Smooth muscle cell (in vitro differentiated cells): Measurements from ENCODE around the gene GARNL3. TPM values are rescaled to one million over a fixed set of nuclear protein-coding genes. Genes with fewer than 3 reads are reported as not detected.

ENCODE experiments used
- DNase-seq: peaks from one replicate; lab custom pipeline; 2025; ENCODE audit not compliant: unreplicated experiment; lab: John Stamatoyannopoulos, UW
- H2AFZ ChIP-seq: fragments of 200-600 bp; sonication (generic); 2 replicates; pipeline ENCODE4 v1.6.0; 2016; ENCODE audit warnings: antibody characterized with exemption, low read depth, mild to moderate bottlenecking
- H3F3A ChIP-seq: fragments of 200-600 bp; sonication (generic); 2 replicates; pipeline ENCODE4 v1.6.0; 2017; ENCODE audit warnings: antibody characterized with exemption, low read depth
- H3K27ac ChIP-seq: fragments of 200-600 bp; sonication (generic); 2 replicates; pipeline ENCODE4 v1.5.1; 2016; ENCODE audit warnings: low read depth, mild to moderate bottlenecking
- H3K27me3 ChIP-seq: fragments of 200-600 bp; sonication (generic); 2 replicates; pipeline ENCODE4 v1.6.1; 2016; ENCODE audit warnings: low read depth, mild to moderate bottlenecking
- H3K36me3 ChIP-seq: fragments of 200-600 bp; sonication (generic); 2 replicates; pipeline ENCODE4 v1.5.1; 2016; ENCODE audit warnings: low read depth
- H3K4me1 ChIP-seq: fragments of 200-600 bp; sonication (generic); 2 replicates; pipeline ENCODE4 v1.5.1; 2016; ENCODE audit warnings: low read depth
- H3K4me2 ChIP-seq: fragments of 200-600 bp; sonication (generic); 2 replicates; pipeline ENCODE4 v1.6.0; 2016; ENCODE audit warnings: mild to moderate bottlenecking
- H3K4me3 ChIP-seq: fragments of 200-600 bp; sonication (generic); 2 replicates; pipeline ENCODE4 v1.5.1; 2016; ENCODE audit warnings: mild to moderate bottlenecking
- H3K79me2 ChIP-seq: fragments of 200-600 bp; sonication (generic); 2 replicates; pipeline ENCODE4 v1.6.0; 2016; ENCODE audit warnings: low read depth, mild to moderate bottlenecking
- H3K9ac ChIP-seq: fragments of 200-600 bp; sonication (generic); 2 replicates; pipeline ENCODE4 v1.6.0; 2016; ENCODE audit warnings: low read depth
- H3K9me3 ChIP-seq: fragments of 200-600 bp; sonication (generic); replicated peaks from 2 replicates; pipeline ENCODE4 v1.5.1; 2016; ENCODE audit warnings: low read depth
- H4K20me1 ChIP-seq: fragments of 200-600 bp; sonication (generic); 2 replicates; pipeline ENCODE4 v1.6.0; 2016; ENCODE audit warnings: low read depth
- WGBS: methylation state at CpG from one replicate; pipeline ENCODE4 v1.1.7; 2016; ENCODE audit warnings: low lambda C conversion rate; 5-methylcytosine and 5-hydroxymethylcytosine counted together
- polyA plus RNA-seq: library from polyadenylated mRNA; unstranded; fragments of >200 nt; fragmentation: Nextera tagmentation; extraction: Ambion mirVana; gene quantifications from 2 replicates; pipeline ENCODE4 v1.2.1, GENCODE V29; 2016
- total RNA-seq: library from RNA; depleted of rRNA; stranded (reverse); fragments of >200 nt; gene quantifications from 2 replicates; pipeline ENCODE4 v1.2.3, GENCODE V29; 2014
- TF ChIP-seq, protein P1 (sequence below): fragments of 200-600 bp; sonication (generic); IDR thresholded peaks from 2 replicates; pipeline ENCODE4 v1.5.1; 2017; ENCODE audit warnings: borderline replicate concordance, mild to moderate bottlenecking, antibody characterized with exemption; ENCODE audit not compliant: insufficient read depth, poor library complexity, severe bottlenecking

The GARNL3 gene
- total and polyA plus RNA-seq, 2 experiments from 2014 or later, result 4.7 to 18.5 TPM

- Histone ChIP-seq H3F3A (no peaks in the 10 kb centered on the region), H3K27ac (no peak overlapping the region), H3K4me2 (no peak overlapping the region), H3K79me2 (no peaks in the 10 kb centered on the region), H3K27me3 (no peaks in the 10 kb centered on the region), H3K9ac (no peak overlapping the region), H3K9me3 (no peaks in the 10 kb centered on the region), H4K20me1 (no peaks in the 10 kb centered on the region), H2AFZ (no peak overlapping the region), H3K36me3 (no peaks in the 10 kb centered on the region), H3K4me1 (no peaks in the 10 kb centered on the region), H3K4me3 (no peak overlapping the region)
- no peak for DNase-seq
- 87% methylated on average over 1 of the region's 1 CpG for WGBS
- TF ChIP-seq, protein P1, sequence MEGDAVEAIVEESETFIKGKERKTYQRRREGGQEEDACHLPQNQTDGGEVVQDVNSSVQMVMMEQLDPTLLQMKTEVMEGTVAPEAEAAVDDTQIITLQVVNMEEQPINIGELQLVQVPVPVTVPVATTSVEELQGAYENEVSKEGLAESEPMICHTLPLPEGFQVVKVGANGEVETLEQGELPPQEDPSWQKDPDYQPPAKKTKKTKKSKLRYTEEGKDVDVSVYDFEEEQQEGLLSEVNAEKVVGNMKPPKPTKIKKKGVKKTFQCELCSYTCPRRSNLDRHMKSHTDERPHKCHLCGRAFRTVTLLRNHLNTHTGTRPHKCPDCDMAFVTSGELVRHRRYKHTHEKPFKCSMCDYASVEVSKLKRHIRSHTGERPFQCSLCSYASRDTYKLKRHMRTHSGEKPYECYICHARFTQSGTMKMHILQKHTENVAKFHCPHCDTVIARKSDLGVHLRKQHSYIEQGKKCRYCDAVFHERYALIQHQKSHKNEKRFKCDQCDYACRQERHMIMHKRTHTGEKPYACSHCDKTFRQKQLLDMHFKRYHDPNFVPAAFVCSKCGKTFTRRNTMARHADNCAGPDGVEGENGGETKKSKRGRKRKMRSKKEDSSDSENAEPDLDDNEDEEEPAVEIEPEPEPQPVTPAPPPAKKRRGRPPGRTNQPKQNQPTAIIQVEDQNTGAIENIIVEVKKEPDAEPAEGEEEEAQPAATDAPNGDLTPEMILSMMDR, result no peak
These were observed 4.9 kb downstream of the GARNL3 start for GRCh38 chr9:127269449-127269848.

- H3K79me2 ChIP-seq, result no peaks in the 10 kb centered on the region
- H3K36me3 ChIP-seq, result no peaks in the 10 kb centered on the region
- no peaks in the 10 kb centered on the region for H4K20me1 ChIP-seq
- no peak overlapping the region for H3K9ac ChIP-seq
- H3K4me2 ChIP-seq, result no peak overlapping the region
- 97% methylated on average over 3 of the region's 3 CpGs for WGBS
- no peaks in the 10 kb centered on the region for H3K9me3 ChIP-seq
- H3K27ac ChIP-seq, result no peak overlapping the region
- no peaks in the 10 kb centered on the region for H3K4me1 ChIP-seq
- H3K4me3 ChIP-seq, result no peak overlapping the region
- no peak for DNase-seq
- TF ChIP-seq, protein P1, result no peak
- H3K27me3 ChIP-seq, result no peaks in the 10 kb centered on the region
- H3F3A ChIP-seq, result no peaks in the 10 kb centered on the region
- H2AFZ ChIP-seq, result no peak overlapping the region
These were observed 8.8 kb downstream of the GARNL3 start for GRCh38 chr9:127273326-127273725.

DNA sequence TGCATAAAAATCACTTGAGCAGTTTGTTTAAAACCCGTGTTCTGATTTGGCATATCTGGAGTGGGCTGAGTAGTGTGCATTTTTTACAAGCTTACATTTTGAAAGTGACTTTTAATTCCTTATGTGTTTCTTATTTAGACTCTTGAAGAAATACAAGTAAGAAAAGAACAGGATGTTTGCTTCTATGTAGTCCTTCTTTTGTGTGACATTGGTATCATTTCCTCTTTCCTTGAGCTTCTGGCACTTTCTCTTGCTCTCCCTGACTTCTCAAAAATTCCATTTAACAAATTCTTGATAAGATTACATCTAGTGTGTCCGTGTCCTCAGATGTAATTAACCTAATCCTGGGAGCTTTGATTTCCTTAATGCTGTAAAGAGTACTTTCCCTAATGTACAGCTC is 12.5 kb downstream of the GARNL3 start:
- Histone ChIP-seq H3K4me2 (no peak overlapping the region), H3K27ac (peak overlapping the region; percentile 18), H3K9ac (no peak overlapping the region), H4K20me1 (no peaks in the 10 kb centered on the region), H3K4me1 (no peaks in the 10 kb centered on the region), H3K27me3 (no peaks in the 10 kb centered on the region), H2AFZ (no peak overlapping the region), H3K4me3 (no peak overlapping the region), H3K79me2 (no peaks in the 10 kb centered on the region), H3K36me3 (no peaks in the 10 kb centered on the region), H3K9me3 (no peaks in the 10 kb centered on the region), H3F3A (no peaks in the 10 kb centered on the region)
- WGBS, result 27% methylated on average over 2 of the region's 2 CpGs
- TF ChIP-seq, protein P1, result no peak
- no peak for DNase-seq

DNA sequence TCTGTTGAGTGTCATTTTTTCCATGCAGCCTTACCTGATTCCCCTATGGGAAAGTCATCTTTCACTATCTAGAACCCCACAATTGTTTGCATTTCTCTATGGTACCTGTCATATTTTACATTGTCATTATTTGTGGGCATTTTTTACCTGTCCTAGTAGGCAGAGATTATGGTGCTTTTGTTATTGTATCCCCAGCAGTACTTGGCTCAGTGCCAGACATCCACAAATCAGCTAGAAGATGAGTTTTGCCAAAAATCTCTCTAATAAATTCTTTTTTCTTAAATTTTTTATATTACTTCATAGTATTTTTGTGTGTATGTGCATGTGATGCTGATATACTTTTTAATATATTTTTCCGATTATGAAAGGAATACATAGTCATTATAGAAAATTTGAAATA is 13.2 kb downstream of the GARNL3 start:
- TF ChIP-seq, protein P1, result no peak
- 92% methylated on average over 1 of the region's 1 CpG for WGBS
- no peaks in the 10 kb centered on the region for H3K9me3 ChIP-seq
- H3K4me2 ChIP-seq, result no peak overlapping the region
- H3K27me3 ChIP-seq, result no peaks in the 10 kb centered on the region
- H2AFZ ChIP-seq, result no peak overlapping the region
- no peaks in the 10 kb centered on the region for H3K36me3 ChIP-seq
- no peaks in the 10 kb centered on the region for H3K79me2 ChIP-seq
- H3K9ac ChIP-seq, result no peak overlapping the region
- no peak overlapping the region for H3K27ac ChIP-seq
- no peaks in the 10 kb centered on the region for H3K4me1 ChIP-seq
- DNase-seq, result no peak
- H3F3A ChIP-seq, result no peaks in the 10 kb centered on the region
- H3K4me3 ChIP-seq, result no peak overlapping the region
- no peaks in the 10 kb centered on the region for H4K20me1 ChIP-seq
